ENCODE measurements around the gene DCPS.

DNA sequence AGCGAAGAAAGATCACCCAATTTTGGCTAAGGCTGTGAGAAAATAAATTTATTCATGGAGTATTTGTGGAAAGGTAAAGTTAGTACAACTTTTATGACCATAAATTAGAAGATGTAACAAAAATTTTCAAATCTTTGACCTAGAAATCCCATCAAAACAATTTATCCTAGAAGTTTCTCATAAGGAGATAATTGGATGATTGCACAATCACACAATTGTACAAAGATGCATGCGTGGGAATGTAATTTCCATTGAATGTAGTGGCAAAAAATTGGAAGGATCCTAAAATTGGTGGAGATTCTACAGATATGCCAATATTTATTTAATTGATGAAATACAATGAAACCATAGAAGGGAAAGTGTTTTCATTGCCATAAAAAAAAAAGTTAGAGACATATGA lies 46.7 kb upstream of the DCPS start:
- TF ChIP-seq, protein P1, sequence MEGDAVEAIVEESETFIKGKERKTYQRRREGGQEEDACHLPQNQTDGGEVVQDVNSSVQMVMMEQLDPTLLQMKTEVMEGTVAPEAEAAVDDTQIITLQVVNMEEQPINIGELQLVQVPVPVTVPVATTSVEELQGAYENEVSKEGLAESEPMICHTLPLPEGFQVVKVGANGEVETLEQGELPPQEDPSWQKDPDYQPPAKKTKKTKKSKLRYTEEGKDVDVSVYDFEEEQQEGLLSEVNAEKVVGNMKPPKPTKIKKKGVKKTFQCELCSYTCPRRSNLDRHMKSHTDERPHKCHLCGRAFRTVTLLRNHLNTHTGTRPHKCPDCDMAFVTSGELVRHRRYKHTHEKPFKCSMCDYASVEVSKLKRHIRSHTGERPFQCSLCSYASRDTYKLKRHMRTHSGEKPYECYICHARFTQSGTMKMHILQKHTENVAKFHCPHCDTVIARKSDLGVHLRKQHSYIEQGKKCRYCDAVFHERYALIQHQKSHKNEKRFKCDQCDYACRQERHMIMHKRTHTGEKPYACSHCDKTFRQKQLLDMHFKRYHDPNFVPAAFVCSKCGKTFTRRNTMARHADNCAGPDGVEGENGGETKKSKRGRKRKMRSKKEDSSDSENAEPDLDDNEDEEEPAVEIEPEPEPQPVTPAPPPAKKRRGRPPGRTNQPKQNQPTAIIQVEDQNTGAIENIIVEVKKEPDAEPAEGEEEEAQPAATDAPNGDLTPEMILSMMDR (IDR thresholded peaks at IDR 0.05), result no peak
- TF ChIP-seq POLR2A (IDR thresholded peaks at IDR 0.05) (no peak), POLR2AphosphoS5 (IDR thresholded peaks at IDR 0.05; ENCODE audit: insufficient read depth in 1 of 2, low read depth in 1 of 2) (no peak)
